ENCODE data around the gene SEC14L2.

SEC14L2 gene

GRCh38 chr22:30357650-30358215 lies 39.1 kb upstream of the SEC14L2 start:
- TF ChIP-seq FOXP2 (optimal IDR thresholded peaks at IDR 0.05; ENCODE audit: control extremely low read depth, extremely low read length, insufficient read depth): no peak
- no peak for TF ChIP-seq POLR2AphosphoS5 (IDR thresholded peaks at IDR 0.05; ENCODE audit: borderline replicate concordance, low read depth, low read length)
- no peak for TF ChIP-seq EZH2 (IDR thresholded peaks at IDR 0.05)
- peak overlapping the region; percentile 94 for H3K9ac ChIP-seq (ENCODE audit: insufficient read length)
- no peak overlapping the region for H3K27ac ChIP-seq
- peak overlapping the region; percentile 86 for H3K4me3 ChIP-seq
- DNase-seq (ENCODE audit: low read depth, low spot score): no peak
- H3K9me3 ChIP-seq (ENCODE audit: low read depth, low read length): no peaks in the 10 kb centered on the region
- peaks cover 15% of the 10 kb centered on the region for H3K36me3 ChIP-seq (ENCODE audit: insufficient read depth, low read length)

DNA sequence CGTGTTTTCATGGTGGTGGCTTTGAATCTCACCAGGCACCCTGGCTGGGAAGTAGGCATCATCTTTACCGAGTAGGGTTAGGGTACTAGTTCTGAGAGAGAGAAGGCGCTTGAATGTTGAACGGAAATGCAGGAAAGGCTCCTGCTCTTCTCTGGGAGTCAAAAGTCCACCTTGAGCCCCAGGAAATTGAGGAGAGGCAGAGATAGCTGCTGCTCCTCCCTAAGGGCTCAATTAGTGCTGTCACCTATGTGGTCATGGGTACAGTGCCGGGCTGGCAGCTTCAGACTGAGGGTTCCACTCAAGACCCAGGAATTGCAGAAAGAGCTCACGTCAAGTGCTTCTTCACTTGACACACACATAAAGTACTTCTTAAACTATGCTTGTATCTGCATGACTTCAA lies 38.3 kb upstream of the SEC14L2 start:
- H3K36me3 ChIP-seq (ENCODE audit: insufficient read depth, low read length): peaks cover 10% of the 10 kb centered on the region; the same call in 1 of the 2 replicates
- no peak for DNase-seq (ENCODE audit: low read depth, low spot score)
- no peak overlapping the region for H3K9ac ChIP-seq (ENCODE audit: insufficient read length)
- H3K9me3 ChIP-seq (ENCODE audit: low read depth, low read length): no peaks in the 10 kb centered on the region
- TF ChIP-seq POLR2AphosphoS5 (IDR thresholded peaks at IDR 0.05; ENCODE audit: borderline replicate concordance, low read depth, low read length): no peak
- no peak for TF ChIP-seq FOXP2 (optimal IDR thresholded peaks at IDR 0.05; ENCODE audit: control extremely low read depth, extremely low read length, insufficient read depth)
- no peak for TF ChIP-seq EZH2 (IDR thresholded peaks at IDR 0.05)
- H3K4me3 ChIP-seq: no peak overlapping the region
- H3K27ac ChIP-seq: no peak overlapping the region

DNA sequence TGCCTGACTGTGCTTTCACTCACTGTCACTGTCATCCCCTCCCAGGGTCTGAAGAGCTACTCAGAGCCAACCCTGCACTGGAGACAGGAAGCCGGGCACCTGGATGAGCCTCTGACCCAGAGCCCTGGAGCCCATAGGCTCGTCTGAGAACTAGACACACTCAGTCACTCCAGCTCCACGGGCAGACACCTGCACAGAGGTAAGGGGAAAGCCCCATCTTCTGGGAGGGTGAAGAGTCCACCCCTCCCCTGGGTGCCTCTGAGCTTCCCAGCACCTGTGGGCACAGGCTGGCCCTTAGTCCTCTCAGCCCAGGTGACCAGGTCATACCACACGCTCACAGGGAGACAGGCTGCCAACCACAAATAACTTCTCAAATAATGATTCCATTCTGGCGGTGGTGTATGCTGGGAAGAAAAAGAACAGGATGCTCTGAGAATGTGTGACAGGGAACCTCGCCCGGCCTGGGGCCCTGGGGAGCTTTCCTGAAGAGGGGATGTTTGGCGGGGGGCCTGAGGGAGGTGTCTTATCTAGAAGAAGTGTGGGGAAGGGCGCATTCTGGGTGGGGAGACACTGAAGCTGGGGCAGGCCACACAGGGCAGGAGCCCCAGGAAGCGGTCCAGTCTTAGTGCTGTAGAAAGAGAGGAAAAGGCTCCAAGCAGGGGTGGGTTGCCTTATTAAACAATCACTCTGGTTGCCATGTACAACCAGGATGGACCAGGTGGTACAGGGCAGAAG lies 34.7 kb upstream of the SEC14L2 start:
- no peak overlapping the region for H3K27ac ChIP-seq
- no peaks in the 10 kb centered on the region; the same call in 1 of the 2 replicates for H3K36me3 ChIP-seq (ENCODE audit: insufficient read depth, low read length)
- TF ChIP-seq EZH2 (IDR thresholded peaks at IDR 0.05) (no peak), POLR2AphosphoS5 (IDR thresholded peaks at IDR 0.05; ENCODE audit: borderline replicate concordance, low read depth, low read length) (no peak), FOXP2 (optimal IDR thresholded peaks at IDR 0.05; ENCODE audit: control extremely low read depth, extremely low read length, insufficient read depth) (no peak)
- H3K9ac ChIP-seq (ENCODE audit: insufficient read length): no peak overlapping the region
- no peak for DNase-seq (ENCODE audit: low read depth, low spot score)
- H3K4me3 ChIP-seq: no peak overlapping the region
- no peaks in the 10 kb centered on the region for H3K9me3 ChIP-seq (ENCODE audit: low read depth, low read length)

- no peak overlapping the region for H3K9ac ChIP-seq (ENCODE audit: insufficient read length)
- H3K4me3 ChIP-seq: no peak overlapping the region
- H3K9me3 ChIP-seq (ENCODE audit: low read depth, low read length): no peaks in the 10 kb centered on the region
- no peak overlapping the region for H3K27ac ChIP-seq
- no peak for TF ChIP-seq FOXP2 (optimal IDR thresholded peaks at IDR 0.05; ENCODE audit: control extremely low read depth, extremely low read length, insufficient read depth)
- no peak for TF ChIP-seq POLR2AphosphoS5 (IDR thresholded peaks at IDR 0.05; ENCODE audit: borderline replicate concordance, low read depth, low read length)
- no peak for TF ChIP-seq EZH2 (IDR thresholded peaks at IDR 0.05)
- H3K36me3 ChIP-seq (ENCODE audit: insufficient read depth, low read length): no peaks in the 10 kb centered on the region; the same call in 1 of the 2 replicates
- DNase-seq (ENCODE audit: low read depth, low spot score): no peak
Measured at GRCh38 chr22:30362651-30363281, 34.1 kb upstream of the SEC14L2 start.

DNA sequence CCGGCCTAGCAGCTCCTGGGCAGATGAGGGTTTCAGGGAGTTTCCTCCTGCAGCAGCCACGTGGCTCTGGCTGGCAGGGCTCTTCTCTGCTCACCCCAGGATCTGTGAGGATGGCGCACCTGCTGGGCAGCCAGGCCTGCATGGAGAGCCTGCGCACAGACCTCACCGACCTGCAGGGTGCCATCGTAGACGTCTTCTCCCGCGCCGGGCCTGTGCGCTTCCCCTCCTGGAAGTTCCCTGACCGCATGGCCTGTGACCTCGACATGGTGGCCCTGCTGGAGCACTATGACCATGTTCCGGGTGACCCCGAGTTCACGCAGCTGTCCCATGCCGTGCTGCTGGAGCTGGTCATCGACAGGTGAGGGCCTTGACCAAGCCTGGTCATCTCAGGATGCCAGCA lies 30.9 kb upstream of the SEC14L2 start:
- Histone ChIP-seq H3K27ac (no peak overlapping the region), H3K9me3 (ENCODE audit: low read depth, low read length) (no peaks in the 10 kb centered on the region), H3K9ac (ENCODE audit: insufficient read length) (no peak overlapping the region), H3K4me3 (no peak overlapping the region), H3K36me3 (ENCODE audit: insufficient read depth, low read length) (no peaks in the 10 kb centered on the region; the same call in 1 of the 2 replicates)
- no peak for DNase-seq (ENCODE audit: low read depth, low spot score)
- TF ChIP-seq FOXP2 (optimal IDR thresholded peaks at IDR 0.05; ENCODE audit: control extremely low read depth, extremely low read length, insufficient read depth) (no peak), POLR2AphosphoS5 (IDR thresholded peaks at IDR 0.05; ENCODE audit: borderline replicate concordance, low read depth, low read length) (no peak), EZH2 (IDR thresholded peaks at IDR 0.05) (no peak)

GRCh38 chr22:30368420-30368819 lies 28.4 kb upstream of the SEC14L2 start:
- H3K36me3 ChIP-seq (ENCODE audit: insufficient read depth, low read length): no peaks in the 10 kb centered on the region; the same call in 1 of the 2 replicates
- H3K4me3 ChIP-seq: no peak overlapping the region
- H3K9ac ChIP-seq (ENCODE audit: insufficient read length): no peak overlapping the region
- H3K27ac ChIP-seq: no peak overlapping the region
- no peak for DNase-seq (ENCODE audit: low read depth, low spot score)
- TF ChIP-seq POLR2AphosphoS5 (IDR thresholded peaks at IDR 0.05; ENCODE audit: borderline replicate concordance, low read depth, low read length): no peak
- no peaks in the 10 kb centered on the region for H3K9me3 ChIP-seq (ENCODE audit: low read depth, low read length)

DNA sequence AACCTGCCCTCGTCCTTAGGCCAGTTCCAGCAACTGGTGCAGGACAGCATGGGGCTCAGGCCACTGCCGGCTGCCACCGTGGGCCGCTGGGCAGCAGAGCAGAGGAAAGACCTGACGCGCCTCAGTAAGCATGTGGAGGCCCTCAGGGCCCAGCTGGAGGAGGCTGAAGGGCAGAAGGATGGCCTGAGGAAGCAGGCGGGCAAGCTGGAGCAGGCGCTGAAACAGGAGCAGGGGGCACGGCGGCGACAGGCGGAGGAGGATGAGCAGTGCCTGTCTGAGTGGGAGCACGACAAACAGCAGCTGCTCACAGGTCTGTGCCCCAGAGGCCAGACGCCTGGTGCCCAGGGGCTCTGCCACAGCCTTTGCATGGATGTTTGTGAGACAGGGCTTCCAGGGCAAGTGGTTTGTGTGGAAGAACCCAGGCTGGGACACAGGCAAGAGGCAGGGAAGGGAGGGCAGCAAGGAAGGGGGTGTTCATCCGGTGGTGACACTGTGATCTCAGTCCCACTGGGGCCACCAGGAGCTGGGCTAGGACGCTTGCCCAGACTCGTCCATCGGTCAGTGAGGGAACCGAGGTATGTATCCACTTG lies 26.1 kb upstream of the SEC14L2 start:
- TF ChIP-seq POLR2AphosphoS5 (IDR thresholded peaks at IDR 0.05; ENCODE audit: borderline replicate concordance, low read depth, low read length): no peak
- no peak for TF ChIP-seq FOXP2 (optimal IDR thresholded peaks at IDR 0.05; ENCODE audit: control extremely low read depth, extremely low read length, insufficient read depth)
- TF ChIP-seq EZH2 (IDR thresholded peaks at IDR 0.05): no peak
- Histone ChIP-seq H3K4me3 (no peak overlapping the region), H3K36me3 (ENCODE audit: insufficient read depth, low read length) (no peaks in the 10 kb centered on the region; the same call in 1 of the 2 replicates), H3K9ac (ENCODE audit: insufficient read length) (no peak overlapping the region), H3K9me3 (ENCODE audit: low read depth, low read length) (no peaks in the 10 kb centered on the region), H3K27ac (no peak overlapping the region)
- DNase-seq (ENCODE audit: low read depth, low spot score): no peak

DNA sequence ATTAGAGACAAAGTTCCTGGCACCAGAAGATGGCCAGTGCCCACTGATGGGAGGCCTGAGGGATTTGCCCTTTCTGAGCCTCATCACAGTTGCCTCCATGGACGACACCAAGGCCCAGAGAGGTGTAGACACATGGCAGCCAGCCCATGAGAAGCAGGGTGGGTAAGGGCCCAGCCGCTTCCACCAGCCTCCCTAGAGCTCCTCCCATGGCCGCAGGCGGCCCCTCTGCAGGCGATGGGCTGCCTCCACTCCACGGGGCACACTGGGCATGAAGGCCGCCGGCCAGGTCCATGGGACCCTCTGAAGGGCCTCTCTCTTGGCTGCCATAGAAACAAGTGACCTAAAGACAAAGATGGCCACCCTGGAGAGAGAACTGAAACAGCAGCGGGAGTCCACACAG lies 25.5 kb upstream of the SEC14L2 start:
- H3K9me3 ChIP-seq (ENCODE audit: low read depth, low read length): no peaks in the 10 kb centered on the region
- no peaks in the 10 kb centered on the region; the same call in 1 of the 2 replicates for H3K36me3 ChIP-seq (ENCODE audit: insufficient read depth, low read length)
- H3K4me3 ChIP-seq: no peak overlapping the region
- H3K27ac ChIP-seq: no peak overlapping the region
- DNase-seq (ENCODE audit: low read depth, low spot score): no peak
- TF ChIP-seq POLR2AphosphoS5 (IDR thresholded peaks at IDR 0.05; ENCODE audit: borderline replicate concordance, low read depth, low read length): no peak
- TF ChIP-seq FOXP2 (optimal IDR thresholded peaks at IDR 0.05; ENCODE audit: control extremely low read depth, extremely low read length, insufficient read depth): no peak
- TF ChIP-seq EZH2 (IDR thresholded peaks at IDR 0.05): no peak
- H3K9ac ChIP-seq (ENCODE audit: insufficient read length): no peak overlapping the region

Measured in SK-N-MC (cell line).